ENCODE data around the gene HRK. TPM values are rescaled to one million over a fixed set of nuclear protein-coding genes. Genes with fewer than 3 reads are reported as not detected.
A peak's percentile ranks its signal among the peaks of the same experiment; 100 is the strongest.

Gene HRK
- total and polyA plus RNA-seq, 9 of the 15 experiments (the other 6 are each of a cell fraction or from before 2014, with no cell fraction given): 0.01 to 0.05 (median 0.04) TPM; not detected in 6

DNA sequence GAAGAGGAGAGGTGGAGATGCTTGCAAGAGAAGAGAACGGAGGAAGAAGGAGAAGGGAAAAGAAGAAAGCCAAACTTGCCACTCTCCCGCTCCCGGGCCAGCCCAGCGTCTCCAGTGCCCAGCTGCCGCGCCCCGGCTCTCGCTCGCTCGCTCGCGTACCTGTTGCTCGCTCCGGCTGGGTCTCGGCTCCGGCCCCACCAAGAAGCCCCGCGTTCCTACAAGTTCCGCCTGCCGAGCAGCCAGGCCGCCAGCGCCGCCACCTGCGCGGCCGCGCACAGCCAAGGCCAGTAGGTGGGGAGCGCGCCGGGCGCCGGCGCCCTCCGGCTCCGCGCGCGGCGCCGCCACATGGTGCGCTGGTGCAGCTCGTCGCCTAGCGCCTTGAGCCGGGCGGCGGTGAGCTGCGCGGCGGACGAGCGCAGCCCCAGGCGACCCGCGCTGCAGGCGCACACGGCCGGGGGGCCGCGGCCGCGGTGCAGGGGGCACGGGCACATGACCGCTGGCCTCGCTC, 370 bp downstream of the HRK start (continued):
- TF ChIP-seq HDAC1 (IDR thresholded peaks at IDR 0.05): no peak
- TF ChIP-seq HMGN3 (IDR thresholded peaks at IDR 0.05; ENCODE audit: borderline replicate concordance, extremely low read depth, insufficient read length, low read depth, low read length): peak; percentile 54
- no peak for TF ChIP-seq IRF2 (CRISPR knock-in tag; IDR thresholded peaks at IDR 0.05)

DNA sequence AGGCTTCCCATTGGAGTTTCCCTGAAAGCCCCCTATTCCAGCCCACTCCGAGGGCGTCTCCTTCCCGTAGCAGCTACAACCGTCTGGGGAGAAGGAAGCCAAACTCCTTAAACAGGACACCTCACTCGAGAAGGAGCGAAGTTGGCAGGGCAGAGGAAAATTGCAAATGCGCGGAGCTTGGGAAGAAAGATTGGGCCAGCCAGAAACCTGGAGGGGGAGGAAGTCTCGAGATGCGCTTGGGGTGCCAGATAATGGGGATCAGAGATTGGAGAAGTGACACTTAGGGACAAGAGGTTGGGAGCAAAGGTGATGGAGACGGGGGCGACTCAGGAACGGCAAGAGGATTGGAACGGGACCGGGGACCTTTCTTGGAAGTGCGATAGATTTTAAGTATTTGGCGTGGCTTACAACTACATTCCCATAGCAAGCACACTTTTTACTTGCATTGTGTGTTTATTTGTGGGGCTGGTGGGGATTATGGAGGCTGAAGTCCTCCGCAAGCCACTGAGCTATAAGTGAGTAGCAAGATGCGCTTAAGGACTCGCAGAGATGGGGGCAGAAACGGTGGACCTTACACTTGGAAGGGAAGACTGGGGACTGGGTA, 926 bp downstream of the HRK start:
- Histone ChIP-seq H3K27me3 (ENCODE audit: control insufficient read depth in 2 of 2, insufficient read depth in 2 of 2, low read length in 2 of 2) (peaks cover 49 to 76% of the 10 kb centered on the region in 2 experiments), H4K20me1 (replicated peaks; ENCODE audit: control insufficient read depth, insufficient read depth, low read length) (peaks cover 6% of the 10 kb centered on the region; the same call in 1 of the 2 replicates), H3K27ac (ENCODE audit: extremely low read depth, low read depth, low read length) (no peak overlapping the region), H3K4me3 (peak overlapping the region; percentile 26; the same call in 1 of the 2 replicates), H3K4me2 (ENCODE audit: insufficient read depth, low read length) (no peak overlapping the region; the same call in 1 of the 2 replicates), H3K79me2 (ENCODE audit: control insufficient read depth, insufficient read depth, low read length) (no peaks in the 10 kb centered on the region), H3K9me1 (ENCODE audit: control insufficient read depth, insufficient read depth, low read length) (no peaks in the 10 kb centered on the region), H2AFZ (ENCODE audit: low read depth, low read length) (no peak overlapping the region), H3K9ac (ENCODE audit: insufficient read depth in 1 of 2, low read depth in 2 of 2, low read length in 2 of 2) (no peak overlapping the region), H3K36me3 (ENCODE audit: control insufficient read depth, insufficient read depth, low read length) (no peaks in the 10 kb centered on the region), H3K9me3 (replicated peaks; ENCODE audit: control insufficient read depth, insufficient read depth, low read depth, low read length) (no peaks in the 10 kb centered on the region), H3K4me1 (replicated peaks in 1 of 2; ENCODE audit: control insufficient read depth in 2 of 2, insufficient read depth in 2 of 2, low read length in 2 of 2) (peaks cover 0 to 29% of the 10 kb centered on the region in 2 experiments; a peak in 3 of 5 replicates)
- ChIA-PET POLR2A (interaction anchor here (0.6 to 0.7 kb wide), 2 partner anchors 20 to 102 kb away, joined by 3 read pairs; no protein-coding TSS in a partner anchor), CTCF (ENCODE audit: low intra/inter-chr PET ratio) (no interaction called here)
- 26% methylated on average over 21 of the region's 21 CpGs for WGBS (ENCODE audit: insufficient coverage, low coverage, missing lambda C conversion rate)
- ATAC-seq: no peak
- intact Hi-C loops (cut with micrococcal nuclease) (no loop called here), in situ Hi-C loops (cut with MboI) (no loop called here)
- FAIRE-seq: no peak
- BruUV-seq (replicated peaks): no TSS peak
- peak; percentile 8 for TF ChIP-seq HNRNPLL (IDR thresholded peaks at IDR 0.05; ENCODE audit: low read depth, low read length, poor library complexity, severe bottlenecking)
- TF ChIP-seq GTF2A2 (tag; IDR thresholded peaks at IDR 0.05): no peak
- TF ChIP-seq, protein P1, sequence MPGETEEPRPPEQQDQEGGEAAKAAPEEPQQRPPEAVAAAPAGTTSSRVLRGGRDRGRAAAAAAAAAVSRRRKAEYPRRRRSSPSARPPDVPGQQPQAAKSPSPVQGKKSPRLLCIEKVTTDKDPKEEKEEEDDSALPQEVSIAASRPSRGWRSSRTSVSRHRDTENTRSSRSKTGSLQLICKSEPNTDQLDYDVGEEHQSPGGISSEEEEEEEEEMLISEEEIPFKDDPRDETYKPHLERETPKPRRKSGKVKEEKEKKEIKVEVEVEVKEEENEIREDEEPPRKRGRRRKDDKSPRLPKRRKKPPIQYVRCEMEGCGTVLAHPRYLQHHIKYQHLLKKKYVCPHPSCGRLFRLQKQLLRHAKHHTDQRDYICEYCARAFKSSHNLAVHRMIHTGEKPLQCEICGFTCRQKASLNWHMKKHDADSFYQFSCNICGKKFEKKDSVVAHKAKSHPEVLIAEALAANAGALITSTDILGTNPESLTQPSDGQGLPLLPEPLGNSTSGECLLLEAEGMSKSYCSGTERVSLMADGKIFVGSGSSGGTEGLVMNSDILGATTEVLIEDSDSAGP (CRISPR knock-in tag; IDR thresholded peaks at IDR 0.05): no peak
- TF ChIP-seq, protein P2, sequence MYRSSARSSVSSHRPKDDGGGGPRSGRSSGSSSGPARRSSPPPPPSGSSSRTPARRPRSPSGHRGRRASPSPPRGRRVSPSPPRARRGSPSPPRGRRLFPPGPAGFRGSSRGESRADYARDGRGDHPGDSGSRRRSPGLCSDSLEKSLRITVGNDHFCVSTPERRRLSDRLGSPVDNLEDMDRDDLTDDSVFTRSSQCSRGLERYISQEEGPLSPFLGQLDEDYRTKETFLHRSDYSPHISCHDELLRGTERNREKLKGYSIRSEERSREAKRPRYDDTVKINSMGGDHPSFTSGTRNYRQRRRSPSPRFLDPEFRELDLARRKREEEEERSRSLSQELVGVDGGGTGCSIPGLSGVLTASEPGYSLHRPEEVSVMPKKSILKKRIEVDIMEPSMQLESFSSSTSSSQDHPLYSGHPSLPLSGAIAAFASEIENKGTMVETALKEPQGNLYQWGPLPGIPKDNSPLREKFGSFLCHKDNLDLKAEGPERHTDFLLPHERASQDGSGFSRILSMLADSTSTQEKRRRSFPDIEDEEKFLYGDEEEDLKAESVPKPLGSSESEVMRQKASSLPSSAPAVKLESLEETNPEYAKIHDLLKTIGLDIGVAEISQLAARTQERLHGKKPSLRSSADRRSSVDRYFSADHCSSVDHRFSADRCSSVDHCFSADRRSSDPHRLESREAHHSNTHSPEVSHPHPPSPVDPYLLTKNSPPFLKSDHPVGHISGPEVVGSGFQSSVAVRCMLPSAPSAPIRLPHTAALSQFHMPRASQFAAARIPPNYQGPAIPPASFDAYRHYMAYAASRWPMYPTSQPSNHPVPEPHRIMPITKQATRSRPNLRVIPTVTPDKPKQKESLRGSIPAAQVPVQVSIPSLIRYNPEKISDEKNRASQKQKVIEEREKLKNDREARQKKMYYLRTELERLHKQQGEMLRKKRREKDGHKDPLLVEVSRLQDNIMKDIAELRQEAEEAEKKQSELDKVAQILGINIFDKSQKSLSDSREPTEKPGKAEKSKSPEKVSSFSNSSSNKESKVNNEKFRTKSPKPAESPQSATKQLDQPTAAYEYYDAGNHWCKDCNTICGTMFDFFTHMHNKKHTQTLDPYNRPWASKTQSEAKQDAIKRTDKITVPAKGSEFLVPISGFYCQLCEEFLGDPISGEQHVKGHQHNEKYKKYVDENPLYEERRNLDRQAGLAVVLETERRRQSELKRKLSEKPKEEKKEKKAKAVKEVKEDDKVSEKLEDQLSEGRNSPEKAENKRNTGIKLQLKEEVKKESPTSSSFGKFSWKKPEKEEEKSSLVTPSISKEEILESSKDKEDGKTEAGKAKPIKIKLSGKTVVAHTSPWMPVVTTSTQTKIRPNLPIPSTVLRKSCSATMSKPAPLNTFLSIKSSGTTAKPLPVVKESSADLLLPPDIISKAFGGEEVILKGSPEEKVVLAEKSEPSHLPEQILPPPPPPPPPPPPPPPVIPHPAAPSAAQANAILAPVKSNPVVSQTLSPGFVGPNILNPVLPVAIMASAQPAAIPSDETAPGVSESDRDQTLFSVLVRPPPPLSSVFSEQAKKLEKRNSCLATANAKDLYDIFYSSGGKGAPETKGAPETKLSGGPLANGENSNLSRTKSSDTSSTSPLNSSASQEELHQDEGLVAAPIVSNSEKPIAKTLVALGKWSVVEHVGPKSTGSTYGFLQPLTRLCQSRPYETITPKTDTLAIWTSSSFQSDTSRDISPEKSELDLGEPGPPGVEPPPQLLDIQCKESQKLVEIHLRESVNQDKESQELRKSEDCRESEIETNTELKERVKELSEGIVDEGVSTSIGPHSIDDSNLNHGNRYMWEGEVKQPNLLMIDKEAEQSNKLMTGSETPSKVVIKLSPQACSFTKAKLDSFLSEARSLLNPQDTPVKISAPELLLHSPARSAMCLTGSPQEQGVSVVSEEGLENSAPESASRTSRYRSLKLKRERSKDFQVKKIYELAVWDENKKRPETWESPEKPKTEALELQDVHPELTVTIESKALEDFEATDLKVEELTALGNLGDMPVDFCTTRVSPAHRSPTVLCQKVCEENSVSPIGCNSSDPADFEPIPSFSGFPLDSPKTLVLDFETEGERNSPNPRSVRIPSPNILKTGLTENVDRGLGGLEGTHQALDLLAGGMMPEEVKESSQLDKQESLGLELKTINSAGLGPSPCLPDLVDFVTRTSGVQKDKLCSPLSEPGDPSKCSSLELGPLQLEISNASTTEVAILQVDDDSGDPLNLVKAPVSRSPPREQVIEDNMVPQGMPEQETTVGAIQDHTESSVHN (IDR thresholded peaks at IDR 0.05; ENCODE audit: borderline replicate concordance in 1 of 2, low read depth in 1 of 2): no peak
- DNase-seq (ENCODE audit: extremely low read depth in 1 of 4, low spot score in 3 of 4): no peak
